IPS-NIHi7 (cell line): ENCODE measurements around the gene LSP1.

Experiments
- DNase-seq: peaks from one replicate; pipeline ENCODE4 v3.0.0; 2012; ENCODE audit warnings: mixed read lengths; ENCODE audit errors: extremely low spot score

Gene LSP1

GRCh38 chr11:1927026-1927847, 74.4 kb downstream of the LSP1 start:
- DNase-seq = peak; percentile 9

DNA sequence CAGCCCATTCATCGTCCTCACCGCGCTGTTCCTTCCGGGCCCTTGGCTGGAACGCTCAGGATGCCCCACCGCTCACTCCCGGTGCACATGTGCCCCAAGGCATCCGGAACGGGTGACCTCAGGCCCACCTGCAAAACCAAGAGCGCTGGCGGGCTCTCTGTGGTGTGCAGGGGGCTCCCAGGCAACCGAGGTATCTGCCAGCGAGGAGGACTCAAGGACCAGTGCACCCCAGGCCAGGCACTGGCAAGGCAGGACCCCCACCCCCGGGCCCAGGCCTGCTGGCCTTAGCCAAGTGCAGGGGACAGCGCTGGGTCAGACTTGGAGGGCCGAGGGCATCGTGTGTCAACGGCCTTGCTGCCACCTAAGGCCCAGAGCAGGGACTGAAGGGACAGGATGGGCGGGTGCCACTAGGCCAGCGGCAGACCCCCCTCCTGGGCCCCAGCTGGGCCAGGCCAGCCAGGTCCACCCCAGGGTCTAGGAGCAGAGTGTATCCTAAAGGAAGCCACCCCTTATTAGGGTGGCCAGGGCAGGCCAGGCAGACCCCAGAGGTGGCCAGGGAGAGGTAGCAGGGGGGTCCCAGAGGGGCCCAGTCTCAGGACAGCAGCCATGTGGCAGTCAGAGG, 75.1 kb downstream of the LSP1 start:
- DNase-seq = peak; percentile 6

- DNase-seq = peak; percentile 7
These were observed 75.6 kb downstream of the LSP1 start for GRCh38 chr11:1928470-1928890.

- DNase-seq = peak; percentile 9
These were observed 76.1 kb downstream of the LSP1 start for GRCh38 chr11:1928891-1929541.

- DNase-seq = peak; percentile 10
These were observed 77.0 kb downstream of the LSP1 start for GRCh38 chr11:1929621-1930461.

DNA sequence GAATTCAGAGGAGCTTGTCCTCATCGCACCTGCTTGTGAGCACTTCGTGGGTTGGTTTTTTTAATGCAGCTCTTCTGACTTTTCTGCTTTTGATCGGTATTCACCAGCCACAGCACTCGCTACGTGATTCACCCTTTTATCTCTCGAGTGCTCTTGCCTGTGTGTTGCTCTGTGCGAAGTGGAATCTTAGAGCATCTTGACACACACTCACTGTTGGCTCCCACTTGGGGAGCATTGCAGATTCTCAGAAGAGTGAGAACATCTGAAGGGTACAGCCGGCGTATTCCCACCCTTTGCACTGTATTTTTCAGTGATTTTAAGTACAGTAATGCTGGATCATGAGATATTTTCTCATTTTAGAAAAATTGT, 77.6 kb downstream of the LSP1 start:
- DNase-seq = peak; percentile 7

- DNase-seq = peak; percentile 10
These were observed 78.6 kb downstream of the LSP1 start for GRCh38 chr11:1931341-1932104.

- no peak for DNase-seq
These were observed 79.2 kb downstream of the LSP1 start for GRCh38 chr11:1932105-1932480.

DNA sequence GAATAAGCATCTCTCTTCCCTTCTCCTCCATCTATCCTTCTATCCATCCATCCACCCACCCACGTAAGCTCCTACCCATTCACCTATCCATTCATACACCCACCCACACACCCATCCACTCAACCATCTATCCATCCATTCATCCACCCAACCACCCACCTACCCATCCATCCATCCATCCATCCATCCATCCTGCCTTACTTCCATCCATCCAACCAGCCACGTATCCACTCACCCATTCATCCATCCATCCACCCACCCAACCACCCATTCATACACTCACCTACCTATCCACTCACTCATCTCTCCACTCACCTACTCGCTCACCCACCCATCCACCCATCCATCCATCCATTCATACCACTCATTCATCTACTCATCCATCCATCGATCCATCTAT, 79.8 kb downstream of the LSP1 start:
- DNase-seq = no peak

DNA sequence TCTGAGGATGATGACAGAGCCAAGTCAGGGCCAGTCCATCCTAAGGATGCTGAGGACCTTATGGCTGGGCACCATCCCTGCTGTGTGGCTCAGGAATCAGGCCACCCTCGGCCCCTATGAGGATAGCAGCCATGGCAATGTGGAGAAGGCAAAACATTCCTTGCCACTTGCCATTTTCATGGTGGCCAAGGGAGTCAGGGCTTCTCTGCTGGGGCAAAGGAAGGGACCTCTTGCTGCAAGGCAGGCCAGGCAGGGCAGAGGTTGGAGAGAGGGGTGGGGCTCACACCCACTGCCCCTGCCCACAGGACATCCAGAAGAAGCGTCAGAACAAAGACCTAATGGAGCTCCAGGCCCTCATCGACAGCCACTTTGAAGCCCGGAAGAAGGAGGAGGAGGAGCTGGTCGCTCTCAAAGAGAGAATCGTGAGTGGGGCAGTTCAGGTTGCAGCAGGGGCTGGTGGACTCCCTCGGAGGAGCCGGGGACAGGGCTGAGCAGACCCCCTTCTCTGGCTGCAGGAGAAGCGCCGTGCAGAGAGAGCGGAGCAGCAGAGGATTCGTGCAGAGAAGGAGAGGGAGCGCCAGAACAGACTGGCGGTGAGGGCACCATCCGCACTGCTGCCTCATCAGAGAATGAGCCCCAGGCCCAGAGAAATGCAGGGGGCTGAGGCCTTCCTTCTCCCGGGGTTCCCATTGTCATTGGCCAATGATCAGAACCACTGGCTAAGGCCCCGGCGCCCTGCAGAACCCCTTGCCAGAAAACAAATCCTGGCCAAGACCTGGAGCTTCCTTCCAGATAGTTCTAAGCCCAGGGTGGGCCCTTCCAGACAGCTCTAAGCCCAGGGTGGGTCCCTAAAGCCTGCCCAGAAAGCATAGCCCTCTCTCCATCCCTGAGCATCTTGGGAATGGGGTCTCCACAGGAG, 80.8 kb downstream of the LSP1 start:
- DNase-seq = no peak

GRCh38 chr11:1934335-1935155, 81.7 kb downstream of the LSP1 start:
- peak; percentile 7 for DNase-seq

DNA sequence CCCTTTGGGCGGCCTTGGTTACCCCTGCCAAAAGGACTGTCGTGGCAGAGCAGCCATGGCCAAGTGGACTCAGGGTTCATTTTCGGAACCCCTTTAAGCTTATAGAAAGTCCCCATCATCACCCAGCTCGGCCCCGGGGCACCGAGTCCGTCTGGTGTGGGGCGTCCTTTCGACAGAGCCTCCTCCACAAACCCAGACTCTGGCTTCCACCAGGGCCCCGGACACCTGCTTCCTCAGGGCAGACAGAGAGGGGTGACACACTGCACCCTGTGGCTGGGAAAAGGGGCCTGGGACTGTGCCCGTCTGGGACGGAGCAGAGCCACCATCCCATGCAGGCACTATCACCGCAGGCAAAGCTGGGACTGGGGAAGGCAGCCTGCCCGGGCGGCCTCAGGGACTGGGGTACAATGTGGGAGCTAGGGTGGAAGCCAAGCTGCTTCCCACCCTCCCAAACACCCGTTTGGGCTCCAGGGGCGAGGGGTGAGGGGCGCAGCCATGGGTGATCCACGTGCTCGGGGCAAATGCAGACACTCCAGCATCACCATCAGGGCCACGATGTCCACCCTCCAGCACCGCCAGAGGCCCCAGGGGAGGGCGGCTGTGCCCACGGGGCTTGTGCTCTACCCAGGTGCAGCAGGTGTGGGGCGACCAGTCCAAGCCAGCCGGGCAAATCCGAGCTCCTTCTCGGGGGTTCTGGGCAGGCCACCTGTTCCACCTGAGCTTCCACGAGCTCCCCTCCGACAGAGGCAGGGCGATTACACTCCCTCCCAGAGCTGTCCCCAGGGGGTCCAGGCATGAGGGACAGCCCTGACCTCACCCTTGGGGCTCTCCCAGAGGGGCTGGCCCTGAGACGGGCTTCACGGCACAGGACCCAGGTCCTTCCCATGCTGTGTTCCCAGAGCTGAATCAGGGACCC, 82.5 kb downstream of the LSP1 start:
- DNase-seq = peak; percentile 11

- DNase-seq = peak; percentile 8
These were observed 83.3 kb downstream of the LSP1 start for GRCh38 chr11:1936072-1936780.

DNA sequence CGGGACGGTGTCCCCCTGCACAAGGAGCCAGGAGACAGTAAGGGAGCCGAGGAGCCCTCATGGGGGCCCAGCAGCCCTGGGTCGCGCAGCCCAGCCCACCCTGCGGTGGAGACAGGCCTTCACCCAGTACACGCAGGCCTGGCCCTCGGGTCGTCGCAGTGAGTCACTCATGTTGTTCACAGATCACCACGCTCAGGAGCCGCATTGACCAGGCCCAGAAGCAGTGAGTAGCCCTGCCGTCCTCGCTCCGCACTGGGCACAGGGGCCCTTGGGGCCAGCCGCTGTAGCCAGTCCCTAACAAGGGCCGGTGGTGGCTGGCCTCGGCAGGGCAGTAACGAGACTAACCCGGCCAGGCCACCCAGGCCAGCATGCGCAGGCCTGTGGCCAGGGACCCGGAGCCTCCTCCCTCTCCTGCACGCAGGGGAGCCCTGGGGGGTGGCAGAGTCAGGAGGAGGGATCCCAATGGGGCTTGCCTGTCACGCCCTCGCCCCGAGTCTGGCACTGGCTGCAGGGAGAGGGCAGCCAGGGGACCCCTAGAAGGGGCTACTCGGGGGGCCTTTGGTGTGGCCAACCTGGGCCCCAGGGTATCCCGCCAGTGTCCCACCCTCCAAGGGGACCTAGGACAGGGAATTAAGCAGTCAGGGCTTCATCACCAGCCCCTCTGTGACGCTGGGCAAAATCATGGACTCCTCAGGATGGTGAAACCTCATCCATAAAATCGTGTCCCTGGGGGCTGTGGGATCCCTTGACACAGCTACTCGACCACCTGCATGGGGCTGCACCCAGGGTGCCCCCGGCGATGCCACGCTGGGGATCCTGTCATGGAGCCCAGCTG, 84.1 kb downstream of the LSP1 start:
- peak; percentile 14 for DNase-seq

- DNase-seq = peak; percentile 9
These were observed 84.9 kb downstream of the LSP1 start for GRCh38 chr11:1937616-1938342.
